MCF 10A (cell line): ENCODE measurements around the gene STIM2. TPM values are rescaled to one million over a fixed set of nuclear protein-coding genes. Genes with fewer than 3 reads are reported as not detected.

Experiments used
- BruUV-seq: library from RNA; stranded (reverse); fragments of 400-500 nt; replicated peaks from 2 replicates; lab custom pipeline; 2021; lab: Mats Ljungman, UMichigan
- CTCF ChIA-PET: fragments of 300-600 bp; sonication (Branson Sonifier 250); formaldehyde crosslinking; extraction: SDS; loops from one replicate; lab custom pipeline; 2021; ENCODE audit warnings: antibody characterized with exemption, inconsistent platforms; lab: Yijun Ruan, JAX
- POLR2A ChIA-PET: fragments of 300-600, 350-650 bp; sonication (Branson Sonifier 250); formaldehyde crosslinking; extraction: SDS; loops from one replicate; lab custom pipeline; 2020; ENCODE audit warnings: antibody characterized with exemption, inconsistent platforms; lab: Yijun Ruan, JAX
- DNase-seq: peaks from one replicate; pipeline ENCODE4 v3.0.0-alpha.2; 2018; ENCODE audit not compliant: unreplicated experiment
- H3K27ac Mint-ChIP-seq: one replicate; pipeline ENCODE4 v1.8.0; 2022; ENCODE audit warnings: mild to moderate bottlenecking, low read depth, mixed read lengths; ENCODE audit not compliant: unreplicated experiment
- H3K27me3 Mint-ChIP-seq: one replicate; pipeline ENCODE4 v1.8.0; 2022; ENCODE audit warnings: mixed read lengths; ENCODE audit not compliant: insufficient read depth, unreplicated experiment
- H3K36me3 Mint-ChIP-seq: one replicate; pipeline ENCODE4 v1.8.0; 2022; ENCODE audit warnings: mild to moderate bottlenecking, moderate library complexity, mixed read lengths; ENCODE audit not compliant: insufficient read depth, unreplicated experiment
- H3K4me1 Mint-ChIP-seq: one replicate; pipeline ENCODE4 v1.8.0; 2022; ENCODE audit warnings: mixed read lengths; ENCODE audit not compliant: insufficient read depth, unreplicated experiment
- H3K4me3 Mint-ChIP-seq: one replicate; pipeline ENCODE4 v1.8.0; 2022; ENCODE audit warnings: mild to moderate bottlenecking, moderate library complexity, mixed read lengths; ENCODE audit not compliant: unreplicated experiment
- H3K9me3 Mint-ChIP-seq: one replicate; pipeline ENCODE4 v1.8.0; 2022; ENCODE audit warnings: mixed read lengths; ENCODE audit not compliant: unreplicated experiment
- intact Hi-C: fragments of 100-400 bp; cut with micrococcal nuclease; formaldehyde crosslinking; loops from 2 replicates; pipeline ENCODE4 v1.14.1; 2022
- total RNA-seq: library from RNA; stranded (reverse); gene quantifications from 2 replicates; pipeline ENCODE4 v1.2.3, GENCODE V29; 2022
- TF ChIP-seq, protein P1 (sequence below): fragments of 200-600 bp; IDR thresholded peaks from one replicate; pipeline ENCODE4 v1.8.0; 2022; ENCODE audit warnings: antibody characterized with exemption, mild to moderate bottlenecking; ENCODE audit not compliant: unreplicated experiment

The STIM2 gene
- total RNA-seq, 1 experiment from 2014 or later, result 18.5 TPM

DNA sequence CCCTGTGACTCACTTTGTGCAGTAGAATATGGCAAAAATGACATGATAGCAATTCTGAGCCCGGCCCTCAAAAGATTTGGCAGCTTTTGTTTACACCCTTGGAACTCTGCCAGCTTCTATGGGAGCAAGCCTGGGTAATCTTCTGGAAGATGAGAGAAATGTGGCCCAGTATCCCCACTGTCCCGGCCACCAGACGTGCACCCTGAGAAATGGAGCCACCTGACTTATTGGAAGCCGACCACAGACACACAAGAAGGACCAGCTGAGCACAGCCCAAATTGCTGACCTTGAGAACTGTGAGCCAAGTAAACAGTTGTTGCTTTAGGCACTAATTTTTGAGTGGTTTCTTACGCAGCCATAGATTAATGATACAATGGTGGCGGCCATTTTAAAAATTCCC, 197.0 kb downstream of the STIM2 start:
- intact Hi-C loops, result no loop called here
- Mint-ChIP-seq H3K4me3 (no peak overlapping the region), H3K9me3 (no peaks in the 10 kb centered on the region), H3K36me3 (no peaks in the 10 kb centered on the region), H3K27ac (no peak overlapping the region), H3K27me3 (no peaks in the 10 kb centered on the region), H3K4me1 (no peaks in the 10 kb centered on the region)
- no TSS peak for BruUV-seq
- ChIA-PET CTCF (no interaction called here), POLR2A (no interaction called here)
- TF ChIP-seq, protein P1, sequence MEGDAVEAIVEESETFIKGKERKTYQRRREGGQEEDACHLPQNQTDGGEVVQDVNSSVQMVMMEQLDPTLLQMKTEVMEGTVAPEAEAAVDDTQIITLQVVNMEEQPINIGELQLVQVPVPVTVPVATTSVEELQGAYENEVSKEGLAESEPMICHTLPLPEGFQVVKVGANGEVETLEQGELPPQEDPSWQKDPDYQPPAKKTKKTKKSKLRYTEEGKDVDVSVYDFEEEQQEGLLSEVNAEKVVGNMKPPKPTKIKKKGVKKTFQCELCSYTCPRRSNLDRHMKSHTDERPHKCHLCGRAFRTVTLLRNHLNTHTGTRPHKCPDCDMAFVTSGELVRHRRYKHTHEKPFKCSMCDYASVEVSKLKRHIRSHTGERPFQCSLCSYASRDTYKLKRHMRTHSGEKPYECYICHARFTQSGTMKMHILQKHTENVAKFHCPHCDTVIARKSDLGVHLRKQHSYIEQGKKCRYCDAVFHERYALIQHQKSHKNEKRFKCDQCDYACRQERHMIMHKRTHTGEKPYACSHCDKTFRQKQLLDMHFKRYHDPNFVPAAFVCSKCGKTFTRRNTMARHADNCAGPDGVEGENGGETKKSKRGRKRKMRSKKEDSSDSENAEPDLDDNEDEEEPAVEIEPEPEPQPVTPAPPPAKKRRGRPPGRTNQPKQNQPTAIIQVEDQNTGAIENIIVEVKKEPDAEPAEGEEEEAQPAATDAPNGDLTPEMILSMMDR, result no peak
- DNase-seq, result peak; percentile 17

DNA sequence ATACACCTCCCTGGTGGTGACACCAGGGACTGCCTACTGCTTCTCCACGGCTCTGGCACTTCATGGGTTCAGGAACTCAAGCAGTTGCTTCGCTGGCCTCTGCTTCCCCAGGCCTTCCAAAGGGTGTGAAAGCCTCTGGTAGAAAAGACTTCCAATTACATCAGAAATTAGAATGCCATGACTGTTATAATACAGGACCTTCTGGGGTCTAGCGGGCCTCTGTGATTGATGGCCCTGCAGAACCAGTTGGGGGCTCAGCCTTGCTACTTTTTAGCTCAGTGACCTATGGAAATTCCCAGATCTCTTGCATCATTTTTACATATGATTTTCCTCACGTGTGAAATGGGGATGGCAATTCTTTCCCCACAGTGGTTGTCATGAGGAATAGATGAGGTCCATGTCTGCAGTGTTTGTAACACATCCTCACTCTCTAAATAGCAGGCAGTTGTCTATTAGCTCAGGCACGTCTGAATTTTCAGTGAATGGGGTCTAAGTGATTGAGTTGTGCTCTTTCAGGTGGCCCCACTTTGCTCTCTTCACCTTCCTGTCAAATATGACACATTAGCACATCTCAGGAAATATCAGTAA, 198.3 kb downstream of the STIM2 start:
- POLR2A ChIA-PET, result interaction anchor here (0.7 kb wide), 1 partner anchor 351 kb away, joined by 3 read pairs; no protein-coding TSS in a partner anchor
- H3K4me1 Mint-ChIP-seq, result no peaks in the 10 kb centered on the region
- H3K27ac Mint-ChIP-seq, result no peak overlapping the region
- TF ChIP-seq, protein P1, result no peak
- intact Hi-C loops, result no loop called here
- no peak for DNase-seq
- no peak overlapping the region for H3K4me3 Mint-ChIP-seq
- no peaks in the 10 kb centered on the region for H3K36me3 Mint-ChIP-seq
- CTCF ChIA-PET, result interaction anchor here (0.7 kb wide), 2 partner anchors 10 to 11 kb away, joined by 3 read pairs; no protein-coding TSS in a partner anchor
- no peaks in the 10 kb centered on the region for H3K27me3 Mint-ChIP-seq
- H3K9me3 Mint-ChIP-seq, result no peaks in the 10 kb centered on the region
- BruUV-seq, result no TSS peak

DNA sequence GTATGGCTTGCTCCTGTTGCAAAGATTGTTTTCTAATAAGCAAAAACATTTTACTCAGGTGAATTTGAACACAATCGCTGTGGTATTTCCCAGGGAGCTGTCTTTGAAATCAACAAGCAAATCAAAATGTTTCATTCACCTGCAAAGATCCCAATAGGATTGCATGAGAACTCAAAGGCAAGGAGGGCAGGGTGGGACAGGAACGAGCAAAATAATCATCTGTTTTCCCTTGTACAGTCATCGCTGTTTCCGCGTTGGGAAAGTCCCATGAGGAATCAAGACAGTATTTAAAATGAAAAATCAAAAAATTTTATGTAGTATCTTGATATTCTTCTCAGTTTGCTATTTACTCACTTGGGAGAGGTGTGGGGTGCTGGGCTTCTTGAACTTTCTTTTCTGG, 198.8 kb downstream of the STIM2 start:
- DNase-seq, result no peak
- Mint-ChIP-seq H3K4me1 (no peaks in the 10 kb centered on the region), H3K36me3 (no peaks in the 10 kb centered on the region), H3K4me3 (no peak overlapping the region), H3K27me3 (no peaks in the 10 kb centered on the region), H3K9me3 (no peaks in the 10 kb centered on the region), H3K27ac (no peak overlapping the region)
- ChIA-PET CTCF (interaction anchor here (0.7 kb wide), 1 partner anchor 11 kb away, joined by 3 read pairs; no protein-coding TSS in a partner anchor), POLR2A (interaction anchor here (0.6 to 0.7 kb wide), 2 partner anchors 351 to 1386 kb away, joined by 3 read pairs; no protein-coding TSS in a partner anchor)
- intact Hi-C loops, result no loop called here
- TF ChIP-seq, protein P1, result no peak
- BruUV-seq, result no TSS peak

DNA sequence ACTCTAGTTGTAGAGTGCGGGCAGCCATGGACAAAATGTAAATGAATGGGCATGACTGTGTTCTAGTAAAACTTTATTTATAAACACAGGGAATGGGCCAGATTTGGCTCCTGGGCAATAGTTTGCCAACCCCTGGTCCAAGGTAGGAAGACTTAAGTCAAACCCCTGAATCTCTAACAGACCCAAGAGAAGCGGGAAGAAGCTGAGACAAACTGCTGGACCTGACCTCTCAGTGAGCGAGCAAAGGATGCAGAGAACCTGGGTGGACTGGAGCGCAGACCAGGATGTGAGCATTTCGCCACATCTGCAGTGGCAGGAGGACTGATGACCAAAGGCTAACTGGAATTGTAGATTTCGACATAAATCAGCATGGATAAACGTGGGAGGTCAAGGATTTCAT, 201.6 kb downstream of the STIM2 start:
- Mint-ChIP-seq H3K4me1 (no peaks in the 10 kb centered on the region), H3K9me3 (no peaks in the 10 kb centered on the region), H3K4me3 (no peak overlapping the region), H3K36me3 (no peaks in the 10 kb centered on the region), H3K27me3 (no peaks in the 10 kb centered on the region), H3K27ac (no peak overlapping the region)
- no TSS peak for BruUV-seq
- DNase-seq, result no peak
- TF ChIP-seq, protein P1, result no peak
- CTCF ChIA-PET, result interaction anchor here (0.7 kb wide), 2 partner anchors 90 to 622 kb away, joined by 3 read pairs; no protein-coding TSS in a partner anchor
- intact Hi-C loops, result no loop called here
- POLR2A ChIA-PET, result no interaction called here
